Subcutaneous adipose tissue (tissue), 4 donors: ENCODE data around the gene TMEM255B. TPM values are rescaled to one million over a fixed set of nuclear protein-coding genes. Genes with fewer than 3 reads are reported as not detected.

ENCODE experiments used
- CTCF ChIP-seq: fragments of 450-650 bp; IDR thresholded peaks from one replicate; pipeline ENCODE4 v1.5.1; 2016; ENCODE audit warnings: low read depth, mild to moderate bottlenecking, control low read depth, antibody characterized with exemption, moderate library complexity
- total RNA-seq, 4 donors: library from RNA; depleted of rRNA; stranded (reverse); fragments of >200 nt; gene quantifications; one replicate each; pipeline ENCODE4 v1.1.0, GENCODE V29; 2016

Gene TMEM255B
- total RNA-seq, 4 donors from 2014 or later, result 1.5 to 19.2 (median 5.2) TPM

DNA sequence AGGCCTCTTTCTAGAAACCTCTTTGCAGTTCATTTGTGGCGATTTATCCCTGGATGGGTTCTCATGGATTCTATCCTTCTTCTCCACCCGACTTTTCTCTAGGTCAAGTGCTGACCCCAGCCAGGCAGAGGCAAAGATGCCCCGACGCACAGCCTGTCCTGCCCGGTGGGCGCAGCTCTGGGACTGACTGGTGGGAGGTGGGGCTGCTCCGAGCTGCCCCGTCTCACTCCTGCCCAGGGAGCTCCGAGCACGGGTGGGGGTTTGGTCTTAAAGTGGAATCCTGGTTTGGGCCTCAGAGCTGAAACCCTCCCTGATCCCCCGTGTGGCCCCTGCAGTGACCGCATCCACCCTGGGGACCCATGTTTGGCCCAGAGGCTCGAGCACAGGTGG, 60.3 kb downstream of the TMEM255B start:
- no peak for TF ChIP-seq CTCF

DNA sequence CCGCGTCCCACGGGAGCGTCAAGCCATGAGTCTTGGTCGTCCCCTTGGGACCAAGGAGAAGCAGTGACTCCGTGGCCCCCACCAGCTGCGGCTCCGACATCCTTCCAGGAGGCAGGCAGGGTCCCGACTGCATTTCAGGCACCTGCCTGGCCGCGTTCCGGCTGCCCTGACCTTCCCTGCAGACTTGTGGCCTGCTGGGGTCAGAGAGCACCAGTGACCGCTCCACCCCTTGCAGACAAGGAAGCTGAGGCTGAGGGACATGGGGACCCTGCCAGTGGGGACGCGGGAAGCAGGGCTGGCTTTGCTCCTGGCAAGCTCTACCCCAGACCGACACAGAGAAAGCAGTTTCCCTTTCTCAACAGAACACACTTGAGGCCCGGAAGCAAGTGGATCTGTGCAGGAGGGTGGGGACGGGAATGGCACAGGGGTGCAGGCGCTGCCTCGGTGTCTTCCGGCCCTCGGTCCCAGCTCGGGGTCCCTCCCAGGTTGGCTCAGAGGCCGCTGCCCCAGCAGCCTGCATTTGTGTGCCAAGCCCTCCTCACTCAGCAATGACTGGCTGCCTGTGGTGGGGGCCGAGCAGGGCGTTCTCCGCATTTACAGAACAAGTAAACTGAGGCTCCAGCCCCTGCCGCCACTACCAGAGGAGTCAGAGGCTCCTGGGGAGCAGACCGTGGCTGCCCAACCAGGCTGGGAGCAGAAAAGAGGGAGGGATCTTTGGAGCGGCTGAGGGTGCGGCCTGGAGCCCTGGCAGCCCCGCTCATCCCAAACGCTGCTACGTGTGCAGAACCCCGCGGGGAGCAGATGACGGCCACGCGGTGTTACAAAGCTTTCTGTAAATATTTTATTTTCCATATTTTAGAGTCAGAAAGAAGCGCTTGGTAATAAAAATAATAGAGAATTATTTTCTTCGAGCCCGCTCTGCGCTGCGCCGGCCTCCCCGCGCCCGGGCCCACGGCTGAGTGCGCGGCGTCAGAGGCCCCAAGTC, 61.0 kb downstream of the TMEM255B start:
- TF ChIP-seq CTCF, result no peak

- TF ChIP-seq CTCF, result no peak
Measured at GRCh38 chr13:113820813-113821651, 62.0 kb downstream of the TMEM255B start.

GRCh38 chr13:113821847-113822246, 62.8 kb downstream of the TMEM255B start:
- TF ChIP-seq CTCF, result no peak

GRCh38 chr13:113822266-113822665, 63.2 kb downstream of the TMEM255B start:
- TF ChIP-seq CTCF, result no peak

GRCh38 chr13:113822956-113823744, 64.1 kb downstream of the TMEM255B start:
- TF ChIP-seq CTCF, result no peak
